ENCODE results near the gene RADIL.

Gene RADIL

GRCh38 chr7:4789194-4790077, 94.1 kb downstream of the RADIL start:
- DNase-seq, result no peak

GRCh38 chr7:4788627-4789189, 94.8 kb downstream of the RADIL start:
- no peak for DNase-seq

- no peak for DNase-seq
Observed at GRCh38 chr7:4787947-4788626, 95.4 kb downstream of the RADIL start.

- DNase-seq, result no peak
Observed at GRCh38 chr7:4787541-4787940, 96.0 kb downstream of the RADIL start.

GRCh38 chr7:4786015-4786414, 97.5 kb downstream of the RADIL start:
- no peak for DNase-seq

GRCh38 chr7:4785371-4785770, 98.1 kb downstream of the RADIL start:
- DNase-seq, result no peak

GRCh38 chr7:4784799-4785198, 98.7 kb downstream of the RADIL start:
- no peak for DNase-seq

- DNase-seq, result no peak
Observed at GRCh38 chr7:4783762-4784351, 99.7 kb downstream of the RADIL start.

- DNase-seq, result no peak
Observed at GRCh38 chr7:4783292-4783652, 100.2 kb downstream of the RADIL start.

- no peak for DNase-seq
Observed at GRCh38 chr7:4782333-4783291, 100.9 kb downstream of the RADIL start.

- no peak for DNase-seq
Observed at GRCh38 chr7:4781366-4782069, 102.0 kb downstream of the RADIL start.

- no peak for DNase-seq
Observed at GRCh38 chr7:4779118-4779517, 104.4 kb downstream of the RADIL start.

GRCh38 chr7:4775848-4776623, 107.5 kb downstream of the RADIL start:
- DNase-seq, result peak; percentile 59

GRCh38 chr7:4775250-4775847, 108.2 kb downstream of the RADIL start, which contains the start of gene AP5Z1:
TSS of gene AP5Z1 (plus strand) at chr7:4775623. CDS start at chr7:4775716, 93 bp downstream.
- DNase-seq, result peak; percentile 97

- no peak for DNase-seq
Observed at GRCh38 chr7:4774658-4775249, 108.8 kb downstream of the RADIL start.

GRCh38 chr7:4774007-4774406, 109.5 kb downstream of the RADIL start:
- no peak for DNase-seq

- DNase-seq, result no peak
Observed at GRCh38 chr7:4772306-4772705, 111.2 kb downstream of the RADIL start.

GRCh38 chr7:4771737-4772136, 111.8 kb downstream of the RADIL start:
- no peak for DNase-seq

- no peak for DNase-seq
Observed at GRCh38 chr7:4770886-4771285, 112.6 kb downstream of the RADIL start.

- DNase-seq, result no peak
Observed at GRCh38 chr7:4769761-4770160, 113.8 kb downstream of the RADIL start.

Data from activated naive CD4-positive, alpha-beta T cell treated with Interleukin-2 at 50 U/mL for 16 hours (primary cell).